OCI-LY7 (cell line): ENCODE measurements around the gene FMN2.

Source experiments
- CTCF ChIP-seq: fragments of 200-600 bp; sonication (generic); conservative IDR thresholded peaks from 2 replicates; pipeline ENCODE4 v1.5.1; 2014; ENCODE audit warnings: mild to moderate bottlenecking, antibody characterized with exemption, low read length, moderate library complexity, mixed read lengths
- EZH2phosphoT487 ChIP-seq: fragments of 200-600 bp; sonication (generic); IDR thresholded peaks from 2 replicates; pipeline ENCODE4 v1.6.1; 2018; ENCODE audit warnings: low read depth, borderline replicate concordance, mild to moderate bottlenecking, mixed run types, antibody characterized with exemption, low read length, moderate library complexity, mixed read lengths

DNA sequence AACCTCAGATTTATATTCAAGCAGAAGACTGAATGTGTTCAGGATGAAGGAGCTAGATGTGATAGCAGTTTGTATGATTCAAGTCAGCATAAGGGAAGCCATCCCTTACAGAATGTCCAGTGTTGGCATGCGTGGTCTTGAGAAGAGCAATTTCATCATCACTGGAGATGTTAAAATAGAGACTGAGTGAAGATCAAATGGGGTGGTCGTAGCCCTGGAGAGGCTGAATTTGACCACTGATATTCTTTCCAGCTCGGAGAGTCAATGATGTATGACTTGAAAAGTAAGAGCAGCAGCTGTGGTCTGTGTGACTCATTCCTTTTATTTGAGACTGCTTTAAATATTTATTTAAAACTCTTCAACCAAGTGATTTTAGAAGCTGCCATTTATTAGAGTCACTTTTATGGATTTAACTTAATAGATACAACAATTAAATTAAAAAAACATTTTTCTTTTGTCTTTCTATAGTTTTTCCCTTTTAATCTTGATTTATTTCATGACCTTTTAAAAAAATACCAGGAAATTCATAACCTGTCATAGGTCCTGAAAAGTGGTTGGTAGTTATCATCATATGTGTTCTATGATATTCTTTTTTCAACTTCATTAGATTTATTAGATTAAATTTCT lies 15.5 kb downstream of the FMN2 start:
- TF ChIP-seq CTCF (no peak), EZH2phosphoT487 (no peak)
